Small intestine (tissue), 7 donors: ENCODE results near the gene GNPTG. TPM values are rescaled to one million over a fixed set of nuclear protein-coding genes. Genes with fewer than 3 reads are reported as not detected.
A peak's percentile ranks its signal among the peaks of the same experiment; 100 is the strongest.

Experiments
- DNase-seq, 2 donors: peaks; one replicate each; pipeline versions ENCODE4 v3.0.0 to v3.0.0-alpha.2; 2013
- FAIRE-seq: peaks from 2 replicates; lab custom pipeline; 2012; peaks lifted over from hg19 to GRCh38; lab: Jason Lieb, UNC
- H3K27ac ChIP-seq, 3 donors: one replicate each; pipeline ENCODE4 v1.5.1; 2013; ENCODE audit warnings: low read length in 2 of 3, mild to moderate bottlenecking in 2 of 3, control low read depth in 1 of 3, inconsistent platforms in 1 of 3, low read depth in 1 of 3, moderate library complexity in 1 of 3
- H3K27me3 ChIP-seq, 3 donors: one replicate each; pipeline ENCODE4 v1.6.1; 2013; ENCODE audit warnings: low read length in 3 of 3, inconsistent platforms in 1 of 3; ENCODE audit not compliant: control insufficient read depth in 3 of 3, insufficient read depth in 3 of 3
- H3K36me3 ChIP-seq, 3 donors: one replicate each; pipeline ENCODE4 v1.6.1; 2013; ENCODE audit warnings: low read length in 3 of 3, inconsistent platforms in 1 of 3, low read depth in 1 of 3, mild to moderate bottlenecking in 1 of 3, moderate library complexity in 1 of 3; ENCODE audit not compliant: control insufficient read depth in 3 of 3, insufficient read depth in 2 of 3
- H3K4me1 ChIP-seq, 3 donors: one replicate each; pipeline ENCODE4 v1.6.1; 2013; ENCODE audit warnings: low read length in 2 of 3, inconsistent platforms in 1 of 3, low read depth in 1 of 3, mild to moderate bottlenecking in 1 of 3, moderate library complexity in 1 of 3; ENCODE audit not compliant: control insufficient read depth in 3 of 3, insufficient read depth in 2 of 3
- H3K4me3 ChIP-seq, 3 donors: one replicate each; pipeline ENCODE4 v1.5.1; 2013; ENCODE audit warnings: low read length in 3 of 3, control low read depth in 1 of 3, inconsistent platforms in 1 of 3, low read depth in 1 of 3, mild to moderate bottlenecking in 1 of 3, moderate library complexity in 1 of 3
- H3K9me3 ChIP-seq, 2 donors: one replicate each; pipeline ENCODE4 v1.6.1; 2013; ENCODE audit warnings: low read depth in 1 of 2, low read length in 1 of 2; ENCODE audit not compliant: control insufficient read depth in 2 of 2, insufficient read depth in 1 of 2
- WGBS, 3 donors: extraction: QIAGEN DNeasy Blood & Tissue Kit; methylation state at CpG; one replicate each; pipeline ENCODE4 v1.1.7; 2013; 5-methylcytosine and 5-hydroxymethylcytosine counted together
- polyA plus RNA-seq, 4 donors: library from polyadenylated mRNA; stranded (reverse) in 3 of 4; unstranded in 1 of 4; fragments of 200-250 nt in 3 of 4; fragments of 120-200 nt in 1 of 4; gene quantifications; one replicate each; pipeline versions ENCODE4 v1.2.1 to v1.2.3, GENCODE V29; 2013
- donor health status: healthy with polysubstance abuse.
- donor health status: control.
- donor health status: control.
- donor health status: Bipolar disorder and iron deficiency.
- donor health status: healthy.

Gene GNPTG
- polyA plus RNA-seq, 4 donors, result 34.3 to 84.7 (median 43.9) TPM

DNA sequence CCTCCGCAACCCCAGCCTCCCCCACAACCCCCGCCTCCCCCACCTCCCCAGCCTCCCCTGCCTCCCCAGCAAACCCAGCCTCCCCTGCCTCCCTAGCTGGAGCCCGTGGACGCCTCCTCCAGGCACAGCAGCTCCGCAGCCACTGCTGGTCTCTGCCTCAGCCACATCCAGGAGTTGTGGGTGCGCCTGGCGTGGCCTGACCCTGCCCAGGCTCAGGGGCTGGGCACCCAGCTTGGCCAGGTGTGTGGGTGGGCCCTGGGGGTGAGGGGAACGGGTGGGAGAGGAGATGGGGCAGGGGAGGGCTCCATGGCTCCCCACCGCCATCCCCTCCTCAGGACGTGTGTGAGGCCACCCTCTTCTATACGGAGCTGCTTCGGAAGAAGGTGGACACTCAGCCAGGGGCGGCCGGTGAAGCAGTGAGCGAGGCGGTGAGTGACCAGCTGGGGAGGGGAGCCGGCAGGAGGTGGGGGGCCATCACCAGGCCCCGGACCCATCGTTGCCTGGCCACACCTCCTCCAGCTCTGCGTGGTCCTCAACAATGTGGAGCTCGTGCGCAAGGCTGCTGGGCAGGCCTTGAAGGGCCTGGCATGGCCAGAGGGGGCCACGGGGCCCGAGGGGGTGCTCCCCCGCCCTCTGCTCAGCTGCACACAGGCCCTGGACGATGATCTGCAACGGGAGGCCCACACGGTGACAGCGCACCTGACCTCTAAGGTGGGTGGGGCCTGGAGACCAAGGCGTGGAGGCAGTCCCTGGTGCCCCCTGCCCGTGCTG lies 5.9 kb upstream of the GNPTG start:
- DNase-seq, result no peak
- Histone ChIP-seq H3K36me3 (peaks cover 2 to 42% (median 4%) of the 10 kb centered on the region in 3 donors), H3K27ac (no peak overlapping the region), H3K4me1 (peaks cover 2 to 19% (median 2%) of the 10 kb centered on the region in 3 donors), H3K9me3 (no peaks in the 10 kb centered on the region), H3K4me3 (no peak overlapping the region), H3K27me3 (no peaks in the 10 kb centered on the region)
- WGBS, 3 donors, result 67 to 74% (median 74%) methylated on average over 27 to 31 of the region's 31 CpGs
- no peak for FAIRE-seq

- DNase-seq, result peak in 1 of 2 donors; percentile 18
- H3K36me3 ChIP-seq, result peaks cover 2 to 42% (median 4%) of the 10 kb centered on the region in 3 donors
- FAIRE-seq, result no peak
Observed at GRCh38 chr16:1346422-1347285, 5.1 kb upstream of the GNPTG start.

DNA sequence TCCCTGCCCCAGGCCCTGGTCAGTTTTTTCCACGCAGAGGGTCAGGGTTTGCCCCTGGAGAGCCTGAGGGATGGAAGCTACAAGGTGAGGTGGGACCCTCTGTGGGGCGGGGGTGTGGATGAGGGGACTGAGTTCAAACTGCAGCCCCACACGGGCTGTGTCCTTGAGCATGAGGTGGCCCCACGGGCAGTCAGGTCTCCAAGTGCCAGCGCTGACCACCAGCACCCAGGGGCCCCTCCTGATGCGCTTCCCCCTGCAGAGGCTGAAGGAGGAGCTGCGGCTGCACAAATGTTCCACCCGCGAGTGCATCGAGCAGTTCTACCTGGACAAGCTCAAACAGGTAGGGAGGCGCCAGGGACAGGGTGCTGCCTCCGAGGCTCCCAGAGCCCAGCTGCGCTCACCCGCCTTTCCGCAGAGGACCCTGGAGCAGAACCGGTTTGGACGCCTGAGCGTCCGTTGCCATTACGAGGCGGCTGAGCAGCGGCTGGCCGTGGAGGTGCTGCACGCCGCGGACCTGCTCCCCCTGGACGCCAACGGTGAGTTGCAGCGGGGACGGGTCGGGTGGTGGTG lies 4.4 kb upstream of the GNPTG start:
- H3K27ac ChIP-seq, result no peak overlapping the region
- DNase-seq (no peak), FAIRE-seq (no peak)
- no peaks in the 10 kb centered on the region for H3K9me3 ChIP-seq
- no peak overlapping the region for H3K4me3 ChIP-seq
- peaks cover 2 to 42% (median 4%) of the 10 kb centered on the region in 3 donors for H3K36me3 ChIP-seq
- H3K4me1 ChIP-seq, result peaks cover 2 to 20% (median 4%) of the 10 kb centered on the region in 3 donors
- no peaks in the 10 kb centered on the region for H3K27me3 ChIP-seq
- 90 to 92% (median 92%) methylated on average over 31 of the region's 31 CpGs for WGBS, 3 donors

More at GRCh38 chr16:1346422-1347285, 5.1 kb upstream of the GNPTG start:
- no peak overlapping the region for H3K27ac ChIP-seq
- 34 to 71% (median 46%) methylated on average over 30 to 34 of the region's 34 CpGs for WGBS, 3 donors
- no peak overlapping the region for H3K4me3 ChIP-seq
- H3K4me1 ChIP-seq, result peaks cover 2 to 23% (median 4%) of the 10 kb centered on the region in 3 donors
- H3K9me3 ChIP-seq, result no peaks in the 10 kb centered on the region
- no peaks in the 10 kb centered on the region for H3K27me3 ChIP-seq

DNA sequence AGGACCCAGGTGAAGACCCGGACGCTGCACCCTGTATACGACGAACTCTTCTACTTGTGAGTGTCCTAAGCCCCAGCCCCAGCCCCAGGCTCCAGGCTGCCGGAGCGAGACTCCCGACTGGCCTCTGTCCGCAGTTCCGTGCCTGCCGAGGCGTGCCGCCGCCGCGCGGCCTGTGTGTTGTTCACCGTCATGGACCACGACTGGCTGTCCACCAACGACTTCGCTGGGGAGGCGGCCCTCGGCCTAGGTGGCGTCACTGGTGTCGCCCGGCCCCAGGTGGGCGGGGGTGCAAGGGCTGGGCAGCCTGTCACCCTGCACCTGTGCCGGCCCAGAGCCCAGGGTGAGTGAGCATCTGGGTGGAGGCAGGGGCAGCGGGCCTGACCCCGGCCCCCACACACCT lies 3.8 kb upstream of the GNPTG start:
- H3K4me1 ChIP-seq, result peaks cover 2 to 19% (median 7%) of the 10 kb centered on the region in 3 donors
- FAIRE-seq (no peak), DNase-seq (no peak)
- no peaks in the 10 kb centered on the region for H3K9me3 ChIP-seq
- no peak overlapping the region for H3K4me3 ChIP-seq
- no peaks in the 10 kb centered on the region for H3K27me3 ChIP-seq
- H3K27ac ChIP-seq, result no peak overlapping the region
- peaks cover 2 to 42% (median 4%) of the 10 kb centered on the region in 3 donors for H3K36me3 ChIP-seq
- WGBS, 3 donors, result 90 to 92% (median 92%) methylated on average over 27 to 29 of the region's 29 CpGs

- Histone ChIP-seq H3K4me1 (peaks cover 2 to 19% (median 11%) of the 10 kb centered on the region in 3 donors), H3K27ac (no peak overlapping the region), H3K4me3 (no peak overlapping the region), H3K36me3 (peaks cover 2 to 42% (median 4%) of the 10 kb centered on the region in 3 donors), H3K27me3 (no peaks in the 10 kb centered on the region), H3K9me3 (no peaks in the 10 kb centered on the region)
- DNase-seq (no peak), FAIRE-seq (no peak)
- WGBS, 3 donors, result 91 to 96% (median 95%) methylated on average over 12 to 15 of the region's 15 CpGs
Observed at GRCh38 chr16:1348441-1348840, 3.3 kb upstream of the GNPTG start.

GRCh38 chr16:1348926-1349325 lies 2.8 kb upstream of the GNPTG start:
- H3K4me1 ChIP-seq, result peaks cover 2 to 15% (median 13%) of the 10 kb centered on the region in 3 donors
- WGBS, 3 donors, result 82 to 85% (median 84%) methylated on average over 14 of the region's 14 CpGs
- DNase-seq (no peak), FAIRE-seq (no peak)
- H3K27me3 ChIP-seq, result no peaks in the 10 kb centered on the region
- H3K4me3 ChIP-seq, result no peak overlapping the region
- peaks cover 2 to 45% (median 4%) of the 10 kb centered on the region in 3 donors for H3K36me3 ChIP-seq
- no peak overlapping the region for H3K27ac ChIP-seq
- H3K9me3 ChIP-seq, result no peaks in the 10 kb centered on the region

- no peak for DNase-seq
- Histone ChIP-seq H3K36me3 (peaks cover 2 to 45% (median 4%) of the 10 kb centered on the region in 3 donors), H3K27ac (no peak overlapping the region), H3K9me3 (no peaks in the 10 kb centered on the region), H3K4me3 (no peak overlapping the region), H3K27me3 (no peaks in the 10 kb centered on the region), H3K4me1 (peaks cover 0 to 13% (median 13%) of the 10 kb centered on the region in 3 donors)
- no peak for FAIRE-seq
- WGBS, 3 donors, result 84 to 91% (median 87%) methylated on average over 16 of the region's 16 CpGs
Observed at GRCh38 chr16:1349351-1349750, 2.4 kb upstream of the GNPTG start.

DNA sequence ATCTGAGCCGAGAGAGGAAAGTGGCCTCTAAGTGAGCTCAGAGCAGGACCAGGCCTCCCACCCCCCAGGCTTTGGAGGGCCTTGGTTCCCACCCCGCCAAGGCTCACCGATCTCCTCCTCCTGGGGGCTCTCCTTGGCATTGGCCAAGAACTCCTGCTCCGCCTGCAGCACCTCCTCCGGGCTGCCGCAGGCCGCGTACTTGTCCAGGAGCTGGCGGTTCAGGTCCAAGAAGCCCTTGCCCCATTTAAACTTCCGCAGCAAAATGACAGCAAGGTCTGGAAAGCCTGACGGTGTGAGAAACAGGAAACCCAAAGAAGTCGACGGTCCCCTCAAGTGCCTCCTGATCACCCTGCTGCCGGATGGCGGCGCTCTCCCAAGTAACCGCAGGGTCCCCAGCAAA lies 1.8 kb upstream of the GNPTG start:
- FAIRE-seq (no peak), DNase-seq (no peak)
- Histone ChIP-seq H3K4me1 (peaks cover 0 to 13% (median 13%) of the 10 kb centered on the region in 3 donors), H3K4me3 (no peak overlapping the region), H3K27ac (no peak overlapping the region), H3K9me3 (no peaks in the 10 kb centered on the region), H3K36me3 (peaks cover 2 to 47% (median 4%) of the 10 kb centered on the region in 3 donors), H3K27me3 (no peaks in the 10 kb centered on the region)
- WGBS, 3 donors, result 93 to 97% (median 97%) methylated on average over 17 of the region's 17 CpGs
